Bronchial epithelial cell (primary cell): ENCODE results near the gene DPP6. TPM values are rescaled to one million over a fixed set of nuclear protein-coding genes. Genes with fewer than 3 reads are reported as not detected.

Experiments
- DNase-seq: peaks from one replicate; pipeline ENCODE4 v3.0.0-alpha.2; 2010; ENCODE audit warnings: low read depth
- FAIRE-seq: peaks from 2 replicates; lab custom pipeline; 2011; peaks lifted over from hg19 to GRCh38; lab: Jason Lieb, UNC
- H3K27me3 ChIP-seq: 2 replicates; pipeline ENCODE4 v1.5.1; 2011; ENCODE audit warnings: low read length; ENCODE audit not compliant: control insufficient read depth, insufficient read depth
- H3K36me3 ChIP-seq: 2 replicates; pipeline ENCODE4 v1.5.1; 2011; ENCODE audit warnings: low read length; ENCODE audit not compliant: control insufficient read depth, insufficient read depth
- H3K4me3 ChIP-seq: 2 replicates; pipeline ENCODE4 v1.5.1; 2011; ENCODE audit warnings: mild to moderate bottlenecking, low read depth, low read length, control low read depth
- total RNA-seq: library from RNA; depleted of rRNA; stranded (reverse); fragments of >200 nt; gene quantifications from 2 replicates; pipeline ENCODE4 v1.2.1, GENCODE V29; 2014
- TF ChIP-seq, protein P1 (sequence below): IDR thresholded peaks from 2 replicates; pipeline ENCODE4 v1.5.1; 2011; ENCODE audit warnings: mild to moderate bottlenecking, moderate library complexity, low read length, control low read depth, inconsistent platforms; ENCODE audit not compliant: insufficient read depth, severe bottlenecking

Gene DPP6
- total RNA-seq, 1 donor from 2014 or later = not detected

DNA sequence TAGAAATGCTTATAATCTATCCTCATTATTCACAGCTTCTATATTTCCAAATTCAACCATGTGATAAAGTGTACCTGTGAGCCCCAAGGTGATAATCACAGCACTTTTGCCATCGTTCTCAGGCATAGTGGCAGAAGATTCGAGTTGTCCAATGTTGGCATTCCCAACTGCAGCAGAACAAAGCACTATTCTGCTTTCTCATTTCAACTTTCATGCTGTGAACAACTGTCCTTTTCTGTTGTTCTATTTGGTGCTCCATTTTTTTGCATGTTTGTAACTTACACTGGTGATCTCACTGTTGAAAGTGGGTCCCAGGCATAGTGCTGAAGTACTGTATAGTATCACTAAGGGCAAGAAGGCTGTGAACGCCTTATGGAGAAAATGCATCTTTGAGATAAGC is 512.5 kb downstream of the DPP6 start:
- no peak for FAIRE-seq

DNA sequence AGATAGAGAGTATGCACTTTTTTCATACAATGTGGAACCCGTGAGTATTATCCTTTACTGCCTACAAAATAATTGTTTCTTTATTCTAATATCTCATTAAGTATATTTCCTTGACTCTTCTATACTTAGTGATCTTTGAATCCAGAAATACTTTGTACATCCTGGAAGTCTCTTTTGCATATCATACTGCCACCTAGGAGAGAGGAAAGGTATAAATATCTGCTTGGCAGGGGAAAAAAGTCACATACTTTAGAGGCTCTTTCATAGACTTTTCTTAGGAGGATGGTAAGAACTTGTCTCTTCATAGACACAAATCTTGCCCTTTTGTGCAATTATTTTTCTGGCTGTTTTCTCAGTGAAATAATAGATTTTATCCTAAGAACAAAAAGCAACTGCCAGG is 514.7 kb downstream of the DPP6 start:
- DNase-seq = no peak
- Histone ChIP-seq H3K36me3 (no peaks in the 10 kb centered on the region), H3K27me3 (no peaks in the 10 kb centered on the region), H3K4me3 (no peak overlapping the region)
- FAIRE-seq = no peak
- TF ChIP-seq, protein P1, sequence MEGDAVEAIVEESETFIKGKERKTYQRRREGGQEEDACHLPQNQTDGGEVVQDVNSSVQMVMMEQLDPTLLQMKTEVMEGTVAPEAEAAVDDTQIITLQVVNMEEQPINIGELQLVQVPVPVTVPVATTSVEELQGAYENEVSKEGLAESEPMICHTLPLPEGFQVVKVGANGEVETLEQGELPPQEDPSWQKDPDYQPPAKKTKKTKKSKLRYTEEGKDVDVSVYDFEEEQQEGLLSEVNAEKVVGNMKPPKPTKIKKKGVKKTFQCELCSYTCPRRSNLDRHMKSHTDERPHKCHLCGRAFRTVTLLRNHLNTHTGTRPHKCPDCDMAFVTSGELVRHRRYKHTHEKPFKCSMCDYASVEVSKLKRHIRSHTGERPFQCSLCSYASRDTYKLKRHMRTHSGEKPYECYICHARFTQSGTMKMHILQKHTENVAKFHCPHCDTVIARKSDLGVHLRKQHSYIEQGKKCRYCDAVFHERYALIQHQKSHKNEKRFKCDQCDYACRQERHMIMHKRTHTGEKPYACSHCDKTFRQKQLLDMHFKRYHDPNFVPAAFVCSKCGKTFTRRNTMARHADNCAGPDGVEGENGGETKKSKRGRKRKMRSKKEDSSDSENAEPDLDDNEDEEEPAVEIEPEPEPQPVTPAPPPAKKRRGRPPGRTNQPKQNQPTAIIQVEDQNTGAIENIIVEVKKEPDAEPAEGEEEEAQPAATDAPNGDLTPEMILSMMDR = no peak

More for the DNA sequence above, 512.5 kb downstream of the DPP6 start:
- DNase-seq = no peak
- no peaks in the 10 kb centered on the region for H3K36me3 ChIP-seq
- no peaks in the 10 kb centered on the region for H3K27me3 ChIP-seq
- no peak overlapping the region for H3K4me3 ChIP-seq
- TF ChIP-seq, protein P1 = no peak

DNA sequence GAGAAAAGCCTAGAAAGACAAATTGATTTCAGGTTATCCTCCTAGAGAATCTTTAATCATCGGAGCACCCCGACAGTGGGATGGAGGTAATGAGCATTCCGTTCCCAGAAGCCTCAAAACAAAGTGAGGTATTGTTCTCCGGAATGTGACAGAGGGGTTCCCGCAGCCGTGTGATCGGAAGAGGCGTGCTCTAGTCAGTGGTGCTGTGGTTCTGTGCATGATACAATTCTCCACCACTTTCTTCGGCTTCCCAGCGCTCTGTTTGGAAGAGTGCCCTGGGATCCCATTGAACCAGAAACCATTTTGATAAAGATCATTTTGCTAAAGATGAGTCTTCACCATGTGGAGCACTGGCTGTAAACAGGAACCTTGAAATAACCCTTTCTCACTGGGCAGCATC is 516.1 kb downstream of the DPP6 start:
- no peak for FAIRE-seq
- no peaks in the 10 kb centered on the region for H3K27me3 ChIP-seq
- H3K36me3 ChIP-seq = no peaks in the 10 kb centered on the region
- DNase-seq = no peak
- TF ChIP-seq, protein P1 = no peak
- H3K4me3 ChIP-seq = no peak overlapping the region

DNA sequence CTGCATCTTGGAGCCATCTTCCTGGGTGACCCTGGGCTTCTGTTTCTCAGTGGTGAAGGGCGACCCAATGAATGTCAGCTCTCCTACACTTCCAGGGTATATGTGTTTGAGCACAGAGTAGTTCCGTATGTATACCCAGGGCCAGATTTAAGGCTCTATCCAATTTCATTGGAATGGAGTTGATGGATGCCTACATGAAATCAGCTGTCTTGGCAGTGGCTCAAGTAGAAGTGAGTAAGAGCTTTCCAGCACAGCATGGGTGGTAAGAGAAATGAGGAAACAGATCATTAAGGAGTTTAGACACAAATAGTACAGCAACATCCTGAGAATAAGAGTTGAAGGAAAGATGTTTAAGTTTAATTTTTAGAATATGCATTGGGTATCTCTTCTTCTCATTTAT is 517.7 kb downstream of the DPP6 start:
- no peak for DNase-seq
- Histone ChIP-seq H3K27me3 (no peaks in the 10 kb centered on the region), H3K36me3 (no peaks in the 10 kb centered on the region), H3K4me3 (no peak overlapping the region)
- TF ChIP-seq, protein P1 = no peak
- FAIRE-seq = no peak

DNA sequence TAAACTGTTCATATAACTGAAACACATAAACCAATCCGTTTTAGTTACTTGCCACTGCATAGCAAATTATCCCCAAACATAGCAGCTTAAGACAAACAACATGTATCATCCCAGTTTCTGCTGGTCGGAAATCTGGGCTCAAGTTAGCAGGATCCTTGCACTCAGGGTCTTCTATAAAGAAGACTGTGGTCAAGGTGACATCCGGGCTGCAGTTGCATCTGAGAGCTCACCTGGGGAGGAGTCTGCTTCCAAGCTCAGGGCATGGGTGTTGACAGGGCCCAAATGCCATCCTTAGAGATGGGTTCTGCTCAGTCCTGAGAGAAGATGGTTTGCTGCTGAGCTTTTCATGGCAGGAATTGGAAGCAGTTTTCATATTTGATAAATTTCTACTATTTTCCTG is 519.6 kb downstream of the DPP6 start:
- Histone ChIP-seq H3K36me3 (no peaks in the 10 kb centered on the region), H3K4me3 (no peak overlapping the region), H3K27me3 (no peaks in the 10 kb centered on the region)
- FAIRE-seq (no peak), DNase-seq (no peak)
- TF ChIP-seq, protein P1 = no peak

DNA sequence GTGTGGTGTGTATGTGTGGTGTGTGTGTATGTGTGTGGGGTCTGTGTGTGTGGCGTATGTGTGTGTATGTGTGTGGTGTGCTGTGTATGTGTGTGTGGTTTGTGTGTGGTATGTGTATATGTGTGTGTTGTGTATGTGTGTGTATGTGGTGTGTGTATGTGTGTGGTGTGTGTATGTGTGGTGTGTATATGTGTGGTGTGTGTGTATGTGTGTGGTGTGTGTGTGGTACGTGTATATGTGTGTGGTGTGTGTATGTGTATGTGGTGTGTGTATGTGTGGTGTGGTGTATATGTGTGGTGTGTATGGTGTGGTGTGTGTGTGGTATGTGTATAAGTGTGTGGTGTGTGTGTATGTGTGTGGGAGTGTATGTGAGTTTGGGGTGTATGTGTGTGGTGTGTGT is 522.0 kb downstream of the DPP6 start:
- TF ChIP-seq, protein P1 = no peak
- no peaks in the 10 kb centered on the region for H3K36me3 ChIP-seq
- no peak for FAIRE-seq
- H3K27me3 ChIP-seq = no peaks in the 10 kb centered on the region
- H3K4me3 ChIP-seq = no peak overlapping the region
- no peak for DNase-seq
